ENCODE results near the gene SSTR3. TPM values are rescaled to one million over a fixed set of nuclear protein-coding genes. Genes with fewer than 3 reads are reported as not detected.
A peak's percentile ranks its signal among the peaks of the same experiment; 100 is the strongest.

SSTR3 gene
- total and polyA plus RNA-seq, 9 of the 15 experiments (the other 6 are each of a cell fraction or from before 2014, with no cell fraction given): 0.03 TPM; not detected in 8

GRCh38 chr22:37199103-37199759 is 13.0 kb downstream of the SSTR3 start (continued):
- TF ChIP-seq SMAD3 (CRISPR knock-in tag; conservative IDR thresholded peaks at IDR 0.05) (no peak), RBFOX2 (IDR thresholded peaks at IDR 0.05; ENCODE audit: low read depth, low read length) (peak; percentile 93), SIRT6 (IDR thresholded peaks at IDR 0.05; ENCODE audit: low read depth, low read length) (no peak), GABPA (tag; conservative IDR thresholded peaks at IDR 0.05; ENCODE audit: low read depth) (peak; percentile 85), HOMEZ (CRISPR knock-in tag; IDR thresholded peaks at IDR 0.05) (no peak), HES1 (IDR thresholded peaks at IDR 0.05; ENCODE audit: low read depth) (no peak), ZKSCAN1 (IDR thresholded peaks at IDR 0.05; ENCODE audit: low read depth, low read length) (no peak), SUPT5H (IDR thresholded peaks at IDR 0.05) (peak; percentile 96), ZNF764 (CRISPR knock-in tag; IDR thresholded peaks at IDR 0.05; ENCODE audit: low read depth) (no peak), PTRF (tag; IDR thresholded peaks at IDR 0.05) (no peak), ZNF644 (tag; IDR thresholded peaks at IDR 0.05; ENCODE audit: low read depth) (no peak), ZNF436 (CRISPR knock-in tag; IDR thresholded peaks at IDR 0.05) (no peak), SMAD1 (IDR thresholded peaks at IDR 0.05; ENCODE audit: low read depth, low read length, partially characterized antibody) (no peak), E2F3 (CRISPR knock-in tag; IDR thresholded peaks at IDR 0.05) (0 out of 2 replicates have a peak, but pooled peaks have one; percentile 22), SMARCE1 (IDR thresholded peaks at IDR 0.05) (0 out of 2 replicates have a peak, but pooled peaks have one; percentile 16), TAL1 (IDR thresholded peaks at IDR 0.05) (no peak), ZNF584 (CRISPR knock-in tag; IDR thresholded peaks at IDR 0.05; ENCODE audit: low read depth) (no peak), ZBTB11 (CRISPR knock-in tag; IDR thresholded peaks at IDR 0.05) (peak in 2 of 3 experiments; percentile 30 to 76; a peak in 3 of 6 replicates), TRIM28 (IDR thresholded peaks at IDR 0.05) (0 out of 2 replicates have a peak, but pooled peaks have one; percentile 23), RFX1 (IDR thresholded peaks at IDR 0.05) (no peak), ARHGAP35 (IDR thresholded peaks at IDR 0.05; ENCODE audit: partially characterized antibody) (no peak), NONO (IDR thresholded peaks at IDR 0.05; ENCODE audit: low read depth in 2 of 2, low read length in 1 of 2) (no peak; a peak in 1 of 4 replicates), NRF1 (conservative IDR thresholded peaks at IDR 0.05 in 1 of 2, IDR thresholded peaks at IDR 0.05 in 1 of 2) (no peak), SIN3B (IDR thresholded peaks at IDR 0.05; ENCODE audit: low read depth) (no peak), MAFF (IDR thresholded peaks at IDR 0.05; ENCODE audit: low read length) (no peak)

All from K562 (cell line).